HEK293 (cell line): ENCODE measurements around the gene ATP6V0E2.

Source experiments
- BCL11A ChIP-seq: fragments of 450-650 bp; formaldehyde crosslinking; IDR thresholded peaks from 2 replicates; pipeline ENCODE4 v1.5.1; 2016; ENCODE audit warnings: low read depth, missing biosample characterization, missing genetic modification characterization
- GFI1B ChIP-seq: fragments of 450-650 bp; formaldehyde crosslinking; IDR thresholded peaks from 2 replicates; pipeline ENCODE4 v1.5.1; 2016; ENCODE audit warnings: missing biosample characterization, missing genetic modification characterization
- KLF8 ChIP-seq: fragments of 450-650 bp; formaldehyde crosslinking; IDR thresholded peaks from 2 replicates; pipeline ENCODE4 v1.5.1; 2016; ENCODE audit warnings: missing biosample characterization, missing genetic modification characterization
- MZF1 ChIP-seq: fragments of 450-650 bp; formaldehyde crosslinking; IDR thresholded peaks from 2 replicates; pipeline ENCODE4 v1.5.1; 2017; ENCODE audit warnings: missing biosample characterization, missing genetic modification characterization, borderline replicate concordance
- WT1 ChIP-seq: fragments of 450-650 bp; formaldehyde crosslinking; IDR thresholded peaks from 2 replicates; pipeline ENCODE4 v1.5.1; 2016; ENCODE audit warnings: missing biosample characterization, missing genetic modification characterization
- YY2 ChIP-seq: fragments of 450-650 bp; formaldehyde crosslinking; IDR thresholded peaks from 2 replicates; pipeline ENCODE4 v1.5.1; 2016; ENCODE audit warnings: missing biosample characterization, missing genetic modification characterization
- ZBTB20 ChIP-seq: fragments of 450-650 bp; formaldehyde crosslinking; IDR thresholded peaks from 2 replicates; pipeline ENCODE4 v1.5.1; 2016; ENCODE audit warnings: missing biosample characterization, missing genetic modification characterization
- ZBTB21 ChIP-seq: fragments of 450-650 bp; formaldehyde crosslinking; IDR thresholded peaks from 2 replicates; pipeline ENCODE4 v1.5.1; 2017; ENCODE audit warnings: missing biosample characterization, missing genetic modification characterization
- ZBTB7A ChIP-seq: fragments of 450-650 bp; formaldehyde crosslinking; IDR thresholded peaks from 2 replicates; pipeline ENCODE4 v1.5.1; 2016; ENCODE audit warnings: low read depth, missing biosample characterization, missing genetic modification characterization
- ZFP37 ChIP-seq: fragments of 450-650 bp; formaldehyde crosslinking; IDR thresholded peaks from 2 replicates; pipeline ENCODE4 v1.5.1; 2016; ENCODE audit warnings: missing biosample characterization, missing genetic modification characterization
- ZFP41 ChIP-seq: fragments of 450-650 bp; formaldehyde crosslinking; IDR thresholded peaks from 2 replicates; pipeline ENCODE4 v1.5.1; 2016; ENCODE audit warnings: missing biosample characterization, missing genetic modification characterization, borderline replicate concordance
- ZNF10 ChIP-seq: fragments of 450-650 bp; formaldehyde crosslinking; IDR thresholded peaks from 2 replicates; pipeline ENCODE4 v1.5.1; 2017; ENCODE audit warnings: missing biosample characterization, missing genetic modification characterization
- ZNF169 ChIP-seq: fragments of 450-650 bp; formaldehyde crosslinking; IDR thresholded peaks from 2 replicates; pipeline ENCODE4 v1.5.1; 2016; ENCODE audit warnings: missing biosample characterization, missing genetic modification characterization
- ZNF18 ChIP-seq: fragments of 450-650 bp; formaldehyde crosslinking; IDR thresholded peaks from 2 replicates; pipeline ENCODE4 v1.5.1; 2016; ENCODE audit warnings: missing biosample characterization, missing genetic modification characterization
- ZNF266 ChIP-seq: fragments of 450-650 bp; formaldehyde crosslinking; IDR thresholded peaks from 2 replicates; pipeline ENCODE4 v1.5.1; 2016; ENCODE audit warnings: missing biosample characterization, missing genetic modification characterization, low read depth
- ZNF391 ChIP-seq: fragments of 450-650 bp; formaldehyde crosslinking; IDR thresholded peaks from 2 replicates; pipeline ENCODE4 v1.5.1; 2016; ENCODE audit warnings: low read depth, missing biosample characterization, missing genetic modification characterization, borderline replicate concordance
- ZNF398 ChIP-seq: fragments of 450-650 bp; formaldehyde crosslinking; IDR thresholded peaks from 2 replicates; pipeline ENCODE4 v1.5.1; 2017; ENCODE audit warnings: missing biosample characterization, missing genetic modification characterization
- ZNF513 ChIP-seq: fragments of 450-650 bp; IDR thresholded peaks from 2 replicates; pipeline ENCODE4 v1.5.1; 2018; ENCODE audit warnings: missing biosample characterization, missing genetic modification characterization
- ZNF624 ChIP-seq: fragments of 450-650 bp; formaldehyde crosslinking; IDR thresholded peaks from 2 replicates; pipeline ENCODE4 v1.5.1; 2017; ENCODE audit warnings: missing biosample characterization, missing genetic modification characterization
- ZNF654 ChIP-seq: fragments of 450-650 bp; formaldehyde crosslinking; IDR thresholded peaks from 2 replicates; pipeline ENCODE4 v1.5.1; 2016; ENCODE audit warnings: low read depth, missing biosample characterization, missing genetic modification characterization
- ZNF785 ChIP-seq: fragments of 450-650 bp; formaldehyde crosslinking; IDR thresholded peaks from 2 replicates; pipeline ENCODE4 v1.5.1; 2016; ENCODE audit warnings: missing biosample characterization, missing genetic modification characterization
- ZNF792 ChIP-seq: fragments of 450-650 bp; formaldehyde crosslinking; IDR thresholded peaks from 2 replicates; pipeline ENCODE4 v1.5.1; 2016; ENCODE audit warnings: missing biosample characterization, missing genetic modification characterization
- ZSCAN30 ChIP-seq: fragments of 450-650 bp; IDR thresholded peaks from 2 replicates; pipeline ENCODE4 v1.5.1; 2018; ENCODE audit warnings: missing biosample characterization, mild to moderate bottlenecking, missing genetic modification characterization, moderate library complexity
- ZSCAN5A ChIP-seq: fragments of 450-650 bp; formaldehyde crosslinking; IDR thresholded peaks from 2 replicates; pipeline ENCODE4 v1.5.1; 2016; ENCODE audit warnings: missing biosample characterization, missing genetic modification characterization
- ZXDB ChIP-seq: fragments of 450-650 bp; formaldehyde crosslinking; IDR thresholded peaks from 2 replicates; pipeline ENCODE4 v1.5.1; 2016; ENCODE audit warnings: missing biosample characterization, missing genetic modification characterization
- TF ChIP-seq, protein P1 (sequence below): fragments of 450-650 bp; formaldehyde crosslinking; IDR thresholded peaks from 2 replicates; pipeline ENCODE4 v1.5.1; 2016; ENCODE audit warnings: missing biosample characterization, missing genetic modification characterization
- TF ChIP-seq, protein P2 (sequence below): fragments of 450-650 bp; formaldehyde crosslinking; IDR thresholded peaks from 2 replicates; pipeline ENCODE4 v1.5.1; 2016; ENCODE audit warnings: missing biosample characterization, missing genetic modification characterization
- TF ChIP-seq, protein P3 (sequence below): fragments of 450-650 bp; formaldehyde crosslinking; IDR thresholded peaks from 2 replicates; pipeline ENCODE4 v1.5.1; 2016; ENCODE audit warnings: missing biosample characterization, missing genetic modification characterization

The ATP6V0E2 gene

DNA sequence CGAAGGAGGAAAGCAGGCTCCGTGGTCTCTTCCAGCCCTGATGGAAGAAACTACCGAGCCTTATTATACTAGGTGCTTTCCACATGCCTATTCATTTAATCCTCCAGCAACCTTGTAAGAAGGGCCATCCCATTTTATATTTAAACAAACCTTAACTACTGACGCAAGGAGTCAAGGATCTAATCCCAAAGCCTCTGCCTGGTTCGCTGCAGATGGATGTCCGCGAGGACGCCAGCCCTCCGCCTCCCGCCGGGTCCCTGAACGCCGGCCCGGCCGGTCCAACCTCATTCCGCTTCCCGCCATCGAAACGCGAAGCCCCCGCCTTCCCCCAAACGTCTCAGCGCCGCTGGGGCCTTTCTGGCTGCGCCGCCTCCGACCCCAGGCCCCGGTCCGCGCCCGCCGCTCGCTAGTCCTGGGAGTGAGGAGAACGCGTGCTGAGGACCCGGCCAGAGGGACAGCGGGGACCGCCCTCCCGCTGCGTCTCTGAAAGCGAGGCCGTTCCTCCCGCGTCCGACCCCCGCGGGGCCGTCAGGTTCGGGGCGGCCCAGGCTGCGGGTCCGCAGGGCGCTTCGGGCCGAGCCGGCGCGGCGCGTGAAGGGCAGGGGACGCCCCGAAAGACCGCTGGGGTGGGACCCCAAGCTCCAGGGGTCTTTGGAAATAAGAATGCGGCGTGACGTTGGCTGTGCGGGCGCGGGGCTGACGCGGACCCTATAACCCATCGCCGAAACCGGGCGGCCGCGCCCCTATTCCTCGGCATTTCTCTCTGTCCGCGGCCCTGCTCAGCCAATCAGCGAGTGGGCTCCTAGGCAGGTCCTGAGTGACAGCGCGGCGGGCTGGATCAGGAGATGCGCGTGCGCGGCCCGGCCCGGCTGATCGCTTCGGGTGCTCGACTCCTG lies at the start of gene ATP6V0E2 (continued):
- 0 out of 2 replicates have a peak, but pooled peaks have one; percentile 17 for TF ChIP-seq ZNF513 (tag by site-specific recombination)
- no peak for TF ChIP-seq ZNF18
- TF ChIP-seq, protein P1, sequence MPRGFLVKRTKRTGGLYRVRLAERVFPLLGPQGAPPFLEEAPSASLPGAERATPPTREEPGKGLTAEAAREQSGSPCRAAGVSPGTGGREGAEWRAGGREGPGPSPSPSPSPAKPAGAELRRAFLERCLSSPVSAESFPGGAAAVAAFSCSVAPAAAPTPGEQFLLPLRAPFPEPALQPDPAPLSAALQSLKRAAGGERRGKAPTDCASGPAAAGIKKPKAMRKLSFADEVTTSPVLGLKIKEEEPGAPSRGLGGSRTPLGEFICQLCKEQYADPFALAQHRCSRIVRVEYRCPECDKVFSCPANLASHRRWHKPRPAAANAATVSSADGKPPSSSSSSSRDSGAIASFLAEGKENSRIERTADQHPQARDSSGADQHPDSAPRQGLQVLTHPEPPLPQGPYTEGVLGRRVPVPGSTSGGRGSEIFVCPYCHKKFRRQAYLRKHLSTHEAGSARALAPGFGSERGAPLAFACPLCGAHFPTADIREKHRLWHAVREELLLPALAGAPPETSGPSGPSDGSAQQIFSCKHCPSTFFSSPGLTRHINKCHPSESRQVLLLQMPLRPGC = 0 out of 2 replicates have a peak, but pooled peaks have one; percentile 19
- peak; percentile 78 for TF ChIP-seq YY2 (tag by site-specific recombination)
- TF ChIP-seq BCL11A = no peak
- TF ChIP-seq KLF8 = no peak
- TF ChIP-seq ZNF10 (tag by site-specific recombination) = no peak; the same call in 1 of the 2 replicates
- no peak for TF ChIP-seq ZNF266 (tag by site-specific recombination)
- TF ChIP-seq ZNF624 = no peak
- no peak for TF ChIP-seq ZSCAN5A (tag by site-specific recombination)
- TF ChIP-seq ZBTB20 (tag by site-specific recombination) = peak; percentile 77
- TF ChIP-seq WT1 (tag by site-specific recombination) = no peak
- TF ChIP-seq, protein P2, sequence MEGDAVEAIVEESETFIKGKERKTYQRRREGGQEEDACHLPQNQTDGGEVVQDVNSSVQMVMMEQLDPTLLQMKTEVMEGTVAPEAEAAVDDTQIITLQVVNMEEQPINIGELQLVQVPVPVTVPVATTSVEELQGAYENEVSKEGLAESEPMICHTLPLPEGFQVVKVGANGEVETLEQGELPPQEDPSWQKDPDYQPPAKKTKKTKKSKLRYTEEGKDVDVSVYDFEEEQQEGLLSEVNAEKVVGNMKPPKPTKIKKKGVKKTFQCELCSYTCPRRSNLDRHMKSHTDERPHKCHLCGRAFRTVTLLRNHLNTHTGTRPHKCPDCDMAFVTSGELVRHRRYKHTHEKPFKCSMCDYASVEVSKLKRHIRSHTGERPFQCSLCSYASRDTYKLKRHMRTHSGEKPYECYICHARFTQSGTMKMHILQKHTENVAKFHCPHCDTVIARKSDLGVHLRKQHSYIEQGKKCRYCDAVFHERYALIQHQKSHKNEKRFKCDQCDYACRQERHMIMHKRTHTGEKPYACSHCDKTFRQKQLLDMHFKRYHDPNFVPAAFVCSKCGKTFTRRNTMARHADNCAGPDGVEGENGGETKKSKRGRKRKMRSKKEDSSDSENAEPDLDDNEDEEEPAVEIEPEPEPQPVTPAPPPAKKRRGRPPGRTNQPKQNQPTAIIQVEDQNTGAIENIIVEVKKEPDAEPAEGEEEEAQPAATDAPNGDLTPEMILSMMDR (tag by site-specific recombination) = no peak
- TF ChIP-seq ZNF792 (tag by site-specific recombination) = no peak; the same call in 1 of the 2 replicates
- TF ChIP-seq, protein P3, sequence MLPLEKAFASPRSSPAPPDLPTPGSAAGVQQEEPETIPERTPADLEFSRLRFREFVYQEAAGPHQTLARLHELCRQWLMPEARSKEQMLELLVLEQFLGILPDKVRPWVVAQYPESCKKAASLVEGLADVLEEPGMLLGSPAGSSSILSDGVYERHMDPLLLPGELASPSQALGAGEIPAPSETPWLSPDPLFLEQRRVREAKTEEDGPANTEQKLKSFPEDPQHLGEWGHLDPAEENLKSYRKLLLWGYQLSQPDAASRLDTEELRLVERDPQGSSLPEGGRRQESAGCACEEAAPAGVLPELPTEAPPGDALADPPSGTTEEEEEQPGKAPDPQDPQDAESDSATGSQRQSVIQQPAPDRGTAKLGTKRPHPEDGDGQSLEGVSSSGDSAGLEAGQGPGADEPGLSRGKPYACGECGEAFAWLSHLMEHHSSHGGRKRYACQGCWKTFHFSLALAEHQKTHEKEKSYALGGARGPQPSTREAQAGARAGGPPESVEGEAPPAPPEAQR (tag by site-specific recombination) = peak; percentile 54; the same call in 1 of the 2 replicates
- no peak for TF ChIP-seq ZNF398
- no peak for TF ChIP-seq ZNF785 (tag by site-specific recombination)
- peak; percentile 31; the same call in 1 of the 2 replicates for TF ChIP-seq ZBTB7A
- no peak for TF ChIP-seq ZNF391 (tag by site-specific recombination)
- no peak for TF ChIP-seq GFI1B (tag by site-specific recombination)
- no peak; the same call in 1 of the 2 replicates for TF ChIP-seq ZXDB
- no peak for TF ChIP-seq ZNF169
- no peak for TF ChIP-seq ZNF654 (tag by site-specific recombination)
- 0 out of 2 replicates have a peak, but pooled peaks have one; percentile 63 for TF ChIP-seq ZFP37 (tag by site-specific recombination)
- no peak for TF ChIP-seq ZFP41 (tag by site-specific recombination)
- TF ChIP-seq ZSCAN30 = peak; percentile 88
- TF ChIP-seq ZBTB21 (tag by site-specific recombination) = no peak
- 0 out of 2 replicates have a peak, but pooled peaks have one; percentile 3 for TF ChIP-seq MZF1 (tag by site-specific recombination)
